HCT116 (cell line): ENCODE results near the gene CELF1. TPM values are rescaled to one million over a fixed set of nuclear protein-coding genes. Genes with fewer than 3 reads are reported as not detected.

Experiments used
- ATAC-seq: fragments of 200-7000 bp; cut with Tn5 transposase; 2 replicates; pipeline ENCODE4 v1.9.1; 2020; ENCODE audit warnings: mild to moderate bottlenecking, moderate library complexity
- BruUV-seq: library from RNA; stranded (reverse); fragments of 400-500 nt; replicated peaks from 2 replicates; lab custom pipeline; 2021; lab: Mats Ljungman, UMichigan
- CTCF ChIA-PET: fragments of 300-600 bp; sonication (Branson Sonifier 250); formaldehyde crosslinking; loops from one replicate; lab custom pipeline; 2021; ENCODE audit warnings: antibody characterized with exemption; lab: Charles Lee
- POLR2A ChIA-PET: fragments of 300-600, 350-600 bp; sonication (Branson Sonifier 250); formaldehyde crosslinking; loops from one replicate; lab custom pipeline; 2021; ENCODE audit warnings: antibody characterized with exemption; lab: Charles Lee
- RAD21 ChIA-PET, 2 experiments: fragments of 300-600 bp; sonication (Branson Sonifier 250); formaldehyde crosslinking; loops; one replicate each; lab custom pipeline; 2023; ENCODE audit warnings: low total read pairs in 2 of 2; ENCODE audit not compliant: uncharacterized antibody in 2 of 2, unreplicated experiment in 2 of 2, low non-redundant PET in 1 of 2; lab: Charles Lee
- DNase-seq: peaks from one replicate; pipeline ENCODE4 v3.0.0-alpha.2; 2010; ENCODE audit warnings: low read depth, low spot score
- H2AFZ ChIP-seq: fragments of 200-600 bp; shearing (Covaris generic), sonication (generic); 2 replicates; pipeline ENCODE4 v1.6.1; 2017; ENCODE audit warnings: low read depth, mixed run types, mixed read lengths, antibody characterized with exemption, low read length; ENCODE audit not compliant: poor library complexity, severe bottlenecking
- H3K27ac ChIP-seq: 2 replicates; pipeline ENCODE4 v1.5.1; 2012; ENCODE audit warnings: low read depth, low read length
- H3K27me3 ChIP-seq: fragments of 200-600 bp; sonication (generic); 2 replicates; pipeline ENCODE4 v1.6.1; 2016; ENCODE audit warnings: mixed run types, low read length, mixed read lengths; ENCODE audit not compliant: insufficient read depth
- H3K36me3 ChIP-seq, 2 experiments: fragments of 200-500 bp in 1 of 2; fragments of 200-600 bp in 1 of 2; sonication (Bioruptor generic) in 1 of 2; sonication (generic) in 1 of 2; 2 replicates each; pipeline versions ENCODE4 v1.5.1 to v1.6.1; 2014 to 2016; ENCODE audit warnings: low read length in 2 of 2, inconsistent platforms in 1 of 2, mixed read lengths in 1 of 2, mixed run types in 1 of 2; ENCODE audit not compliant: insufficient read depth in 2 of 2, control insufficient read depth in 1 of 2
- H3K4me1 ChIP-seq, 2 experiments: fragments of 200-600 bp in 1 of 2; sonication (generic) in 1 of 2; 2 replicates each; pipeline versions ENCODE4 v1.5.1 to v1.6.1; 2012 to 2017; ENCODE audit warnings: low read length in 2 of 2, inconsistent platforms in 1 of 2, mild to moderate bottlenecking in 1 of 2, mixed read lengths in 1 of 2, mixed run types in 1 of 2, moderate library complexity in 1 of 2; ENCODE audit not compliant: insufficient read depth in 2 of 2, control insufficient read depth in 1 of 2
- H3K4me2 ChIP-seq: fragments of 200-600 bp; sonication (generic); 2 replicates; pipeline ENCODE4 v1.6.1; 2017; ENCODE audit warnings: mixed run types, low read length, mixed read lengths
- H3K4me3 ChIP-seq, 2 experiments: fragments of 200-600 bp in 1 of 2; sonication (generic) in 1 of 2; replicated peaks in 1 of 2; 2 replicates each; pipeline ENCODE4 v1.5.1; 2011 to 2016; ENCODE audit warnings: low read length in 2 of 2, control low read depth in 1 of 2, low read depth in 1 of 2, mild to moderate bottlenecking in 1 of 2, mixed read lengths in 1 of 2, mixed run types in 1 of 2
- H3K79me2 ChIP-seq: fragments of 200-600 bp; sonication (generic); 2 replicates; pipeline ENCODE4 v1.6.1; 2017; ENCODE audit warnings: mild to moderate bottlenecking, mixed run types, low read length, moderate library complexity, mixed read lengths; ENCODE audit not compliant: insufficient read depth
- H3K9ac ChIP-seq: fragments of 200-600 bp; sonication (generic); 2 replicates; pipeline ENCODE4 v1.6.1; 2016; ENCODE audit warnings: low read length, mixed read lengths
- H3K9me2 ChIP-seq: fragments of 200-600 bp; sonication (generic), shearing (Covaris generic); 2 replicates; pipeline ENCODE4 v1.6.1; 2017; ENCODE audit warnings: mixed run types, mild to moderate bottlenecking, moderate library complexity; ENCODE audit not compliant: insufficient read depth
- H3K9me3 ChIP-seq, 2 experiments: fragments of 200-500 bp in 1 of 2; fragments of 200-600 bp in 1 of 2; sonication (Bioruptor generic) in 1 of 2; sonication (generic) in 1 of 2; 2 replicates each; pipeline ENCODE4 v1.6.1; 2014 to 2017; ENCODE audit warnings: low read length in 2 of 2, mixed read lengths in 2 of 2, inconsistent platforms in 1 of 2, low read depth in 1 of 2, mild to moderate bottlenecking in 1 of 2, mixed run types in 1 of 2, moderate library complexity in 1 of 2; ENCODE audit not compliant: control insufficient read depth in 1 of 2, insufficient read depth in 1 of 2
- H4K20me1 ChIP-seq: fragments of 200-600 bp; sonication (generic), shearing (Covaris generic); 2 replicates; pipeline ENCODE4 v1.6.1; 2017; ENCODE audit warnings: mixed run types, mild to moderate bottlenecking, moderate library complexity; ENCODE audit not compliant: insufficient read depth
- CEBPB ChIP-seq: IDR thresholded peaks from 2 replicates; pipeline ENCODE4 v1.6.1; 2012; ENCODE audit warnings: low read depth
- EGR1 ChIP-seq: IDR thresholded peaks from 2 replicates; pipeline ENCODE4 v1.6.1; 2012; ENCODE audit warnings: low read depth
- ELF1 ChIP-seq: IDR thresholded peaks from 2 replicates; pipeline ENCODE4 v1.6.1; 2012; ENCODE audit warnings: low read depth, borderline replicate concordance
- EZH2 ChIP-seq: fragments of 200-600 bp; sonication (generic); IDR thresholded peaks from 2 replicates; pipeline ENCODE4 v1.6.1; 2017; ENCODE audit warnings: antibody characterized with exemption, mixed run types
- SRF ChIP-seq: IDR thresholded peaks from 2 replicates; pipeline ENCODE4 v1.6.1; 2012; ENCODE audit warnings: low read depth
- TCF7L2 ChIP-seq: IDR thresholded peaks from 2 replicates; pipeline ENCODE4 v1.7.0; 2011; ENCODE audit warnings: borderline replicate concordance, inconsistent platforms; ENCODE audit not compliant: insufficient read depth, insufficient read length; ENCODE audit errors: extremely low read depth
- YY1 ChIP-seq: IDR thresholded peaks from 2 replicates; pipeline ENCODE4 v1.6.1; 2011; ENCODE audit warnings: low read length, low read depth, moderate library complexity, mild to moderate bottlenecking; ENCODE audit not compliant: insufficient replicate concordance; ENCODE audit errors: extremely low read depth
- ZBTB33 ChIP-seq: IDR thresholded peaks from 2 replicates; pipeline ENCODE4 v1.6.1; 2011; ENCODE audit warnings: mild to moderate bottlenecking, low read length, moderate library complexity; ENCODE audit not compliant: insufficient replicate concordance; ENCODE audit errors: extremely low read depth
- ZFX ChIP-seq: fragments of 450-650 bp; IDR thresholded peaks from 2 replicates; pipeline ENCODE4 v1.6.1; 2017
- intact Hi-C: fragments of 100-400 bp; cut with micrococcal nuclease; formaldehyde crosslinking; loops from 2 replicates; pipeline ENCODE4 v1.10.0; 2022
- total RNA-seq: library from RNA; stranded (reverse); gene quantifications from one replicate; pipeline ENCODE4 v1.2.1, GENCODE V29; 2021; ENCODE audit not compliant: unreplicated experiment

Gene CELF1
- total RNA-seq, 1 experiment from 2014 or later = 133 TPM

- Histone ChIP-seq H4K20me1 (no peaks in the 10 kb centered on the region), H3K4me2 (no peak overlapping the region), H2AFZ (no peak overlapping the region), H3K79me2 (peaks cover 27% of the 10 kb centered on the region; the same call in 1 of the 2 replicates), H3K4me3 (no peak overlapping the region), H3K9me3 (no peaks in the 10 kb centered on the region), H3K9me2 (no peaks in the 10 kb centered on the region), H3K27me3 (no peaks in the 10 kb centered on the region), H3K4me1 (no peaks in the 10 kb centered on the region), H3K9ac (no peak overlapping the region), H3K36me3 (peaks cover 63 to 75% of the 10 kb centered on the region in 2 experiments), H3K27ac (no peak overlapping the region)
- DNase-seq (no peak), ATAC-seq (no peak)
- RAD21 ChIA-PET = interaction anchor here in 1 of 2 experiments (0.7 kb wide), 1 partner anchor 12 kb away, joined by 4 read pairs; no protein-coding TSS in a partner anchor
- CTCF ChIA-PET = interaction anchor here (0.7 kb wide), 1 partner anchor 84 kb away, joined by 3 read pairs; no protein-coding TSS in a partner anchor
- no TSS peak for BruUV-seq
- intact Hi-C loops = no loop called here
- TF ChIP-seq CEBPB = no peak
- POLR2A ChIA-PET = no interaction called here
These were observed 72.2 kb downstream of the CELF1 start for GRCh38 chr11:47480762-47481161.

GRCh38 chr11:47478651-47479329 is 74.1 kb downstream of the CELF1 start:
- ATAC-seq (no peak), DNase-seq (no peak)
- H3K9ac ChIP-seq = no peak overlapping the region
- H3K27me3 ChIP-seq = no peaks in the 10 kb centered on the region
- H4K20me1 ChIP-seq = no peaks in the 10 kb centered on the region
- intact Hi-C loops = no loop called here
- H3K4me3 ChIP-seq = no peak overlapping the region
- H3K9me3 ChIP-seq = no peaks in the 10 kb centered on the region
- no peak overlapping the region for H3K4me2 ChIP-seq
- POLR2A ChIA-PET = no interaction called here
- H3K36me3 ChIP-seq = peaks cover 67 to 75% of the 10 kb centered on the region in 2 experiments
- RAD21 ChIA-PET = no interaction called here
- CTCF ChIA-PET = no interaction called here
- peaks cover 23% of the 10 kb centered on the region; the same call in 1 of the 2 replicates for H3K79me2 ChIP-seq
- H3K27ac ChIP-seq = no peak overlapping the region
- no peaks in the 10 kb centered on the region for H3K9me2 ChIP-seq
- TF ChIP-seq ZFX = no peak
- TF ChIP-seq TCF7L2 = no peak
- TF ChIP-seq EZH2 = no peak
- no peak for TF ChIP-seq YY1
- no peak for TF ChIP-seq ELF1
- no peak for TF ChIP-seq SRF
- no peak for TF ChIP-seq EGR1
- TF ChIP-seq ZBTB33 = no peak
- no peak overlapping the region for H2AFZ ChIP-seq
- H3K4me1 ChIP-seq = no peaks in the 10 kb centered on the region
- no TSS peak for BruUV-seq
